HG02852 (cell line): Measurements from ENCODE around the gene ASB2.

ENCODE experiments used
- ATAC-seq: cut with Tn5 transposase; IDR thresholded peaks from one replicate; pipeline ENCODE4 v1.9.1; 2021; ENCODE audit warnings: mild to moderate bottlenecking, moderate library complexity; ENCODE audit not compliant: unreplicated experiment

The ASB2 gene

DNA sequence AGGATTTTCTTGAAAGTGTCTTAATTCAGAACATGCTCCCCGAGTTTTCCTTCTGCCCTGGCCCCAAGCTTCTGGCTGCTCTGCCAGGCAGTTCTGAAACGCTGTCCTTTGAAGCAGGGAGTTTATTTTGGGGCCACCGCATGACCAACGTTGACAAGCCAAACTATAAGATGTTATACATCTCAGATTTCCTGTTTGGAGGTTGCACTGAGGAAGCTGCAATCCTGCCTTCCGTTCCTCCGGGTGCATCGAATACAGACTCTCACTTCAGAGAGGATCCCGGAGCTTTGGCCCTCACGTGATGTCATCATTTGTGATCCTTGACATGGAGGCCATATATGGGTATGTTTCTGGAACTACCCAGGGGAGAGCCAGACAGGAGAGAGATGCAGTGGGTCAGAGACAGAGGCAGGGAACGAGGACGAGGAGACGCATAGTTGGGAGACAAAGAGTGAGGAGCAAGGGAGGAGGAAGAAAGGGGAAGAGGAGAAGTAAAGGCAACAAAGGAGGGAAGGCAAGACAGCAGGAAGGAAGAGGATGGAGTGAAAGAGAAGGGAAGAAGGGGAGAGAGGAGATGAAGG is at the start of gene ASB2:
Gene ASB2, minus strand, starts transcription at position 94 of the 581 bp plus-strand sequence. CDS start 12,031 bp downstream, outside the sequence.
- peak; percentile 14 for ATAC-seq

DNA sequence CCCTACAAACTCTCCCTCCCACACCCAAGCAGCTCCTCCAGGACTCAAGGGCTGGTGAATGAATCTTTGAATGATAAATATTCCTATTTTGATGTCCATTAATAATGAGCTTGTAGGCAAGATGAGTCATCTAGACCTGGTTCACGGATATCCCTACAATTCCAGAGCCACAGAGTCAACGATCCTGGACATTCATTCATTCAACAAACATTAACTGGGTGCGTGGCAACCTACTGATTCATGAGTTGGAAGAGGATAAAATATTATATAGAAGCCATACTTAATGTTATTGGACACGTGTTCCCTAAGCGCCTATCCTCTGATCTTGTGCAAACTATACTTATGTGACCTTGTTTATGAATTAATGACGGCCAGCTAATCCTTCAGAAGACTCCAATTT is 49.4 kb upstream of the ASB2 start:
- ATAC-seq = no peak

GRCh38 chr14:94024549-94024948 is 48.2 kb upstream of the ASB2 start:
- ATAC-seq = no peak

- ATAC-seq = no peak
Observed at GRCh38 chr14:94022532-94023411, 46.4 kb upstream of the ASB2 start.

DNA sequence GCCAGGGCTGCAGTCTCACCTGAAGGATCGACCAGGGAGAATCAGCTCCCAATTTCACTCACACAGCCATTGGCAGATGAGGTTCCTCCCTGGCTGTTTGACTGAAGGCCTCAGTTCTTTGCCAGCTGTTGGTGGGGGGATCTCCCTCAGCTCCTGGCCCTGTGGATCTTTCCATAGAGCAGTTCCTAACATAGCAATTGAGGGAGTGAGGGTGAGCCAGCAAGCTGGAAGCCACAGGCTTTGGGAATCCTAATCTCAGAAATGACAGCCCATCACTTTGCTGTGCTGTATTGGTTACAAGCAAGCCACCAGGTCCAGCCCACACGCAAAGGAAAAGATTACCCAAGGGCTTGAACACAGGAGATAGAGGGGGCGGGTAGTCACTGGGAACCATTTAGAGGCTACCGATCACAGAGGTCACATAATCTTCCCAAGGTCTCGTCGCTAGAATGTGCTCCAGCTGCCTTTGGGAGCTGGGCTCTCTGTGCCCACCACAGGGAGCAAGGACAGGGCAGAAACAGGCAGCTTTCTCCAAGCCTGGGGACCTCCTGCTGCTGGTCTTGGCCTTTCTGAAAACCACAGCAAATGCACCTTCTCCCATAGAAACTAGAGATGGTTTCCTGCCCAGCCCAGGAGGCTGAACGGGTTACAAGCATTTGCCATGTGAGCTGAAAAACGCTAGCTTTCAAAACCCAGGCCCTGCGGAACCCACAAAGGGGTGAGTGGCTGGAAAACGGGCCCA is 45.2 kb upstream of the ASB2 start:
- no peak for ATAC-seq

DNA sequence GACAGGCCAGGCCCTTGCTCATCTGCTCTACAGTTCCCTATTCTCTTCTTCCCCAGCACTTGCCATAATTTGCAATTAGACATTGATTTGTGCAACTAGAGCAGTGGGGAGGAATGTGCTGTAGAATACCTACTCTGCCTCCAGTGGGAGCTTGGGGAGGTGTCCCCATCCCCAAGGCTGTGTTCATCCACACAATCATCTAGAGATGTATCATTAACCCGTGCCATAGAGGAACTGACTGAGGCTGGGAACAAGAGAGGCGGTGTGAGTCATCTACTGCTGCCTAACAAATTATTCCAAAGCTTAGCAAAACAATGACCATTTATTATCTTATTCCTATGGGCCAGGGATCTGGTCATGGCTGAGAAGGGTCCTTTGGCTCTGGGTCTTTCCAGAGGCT is 44.6 kb upstream of the ASB2 start:
- no peak for ATAC-seq

DNA sequence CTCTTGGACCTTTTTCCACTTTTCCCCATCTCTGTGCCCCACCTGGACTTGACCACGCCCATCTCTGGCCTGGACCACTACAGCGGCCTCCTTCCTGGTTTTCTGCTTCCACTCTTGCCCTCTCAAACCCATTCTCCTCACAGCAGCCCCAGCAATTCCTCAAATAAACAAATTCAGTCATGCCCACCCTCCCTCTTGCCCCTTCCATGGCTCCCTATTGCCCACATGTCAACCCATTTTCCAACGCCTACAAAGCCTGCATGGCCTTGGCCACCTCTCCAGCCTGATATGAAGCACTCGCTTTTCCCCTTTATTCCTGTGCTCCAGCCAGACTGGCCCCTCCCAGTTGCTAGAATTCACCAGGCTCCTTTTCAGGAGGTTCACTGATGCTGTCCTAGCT is 43.9 kb upstream of the ASB2 start:
- ATAC-seq = no peak

DNA sequence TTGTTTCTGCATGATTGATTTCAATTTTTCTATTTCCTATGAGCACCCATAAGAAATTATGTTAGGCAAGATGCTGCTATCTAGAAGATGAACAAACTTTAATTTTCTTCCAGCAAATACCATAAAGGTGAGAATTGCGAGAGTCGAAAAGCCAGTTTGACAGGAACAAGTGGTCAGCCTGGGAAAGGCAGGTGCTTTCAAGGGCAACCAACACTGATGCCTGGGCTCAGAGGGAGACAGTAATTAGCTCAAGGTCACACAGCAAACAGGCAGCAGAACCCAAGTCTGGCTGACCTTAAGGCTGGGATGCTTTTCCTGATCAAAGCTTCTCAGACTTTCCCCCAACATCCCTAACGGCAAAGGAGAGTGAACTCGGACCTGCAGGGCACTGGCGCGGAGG is 43.0 kb upstream of the ASB2 start:
- no peak for ATAC-seq

DNA sequence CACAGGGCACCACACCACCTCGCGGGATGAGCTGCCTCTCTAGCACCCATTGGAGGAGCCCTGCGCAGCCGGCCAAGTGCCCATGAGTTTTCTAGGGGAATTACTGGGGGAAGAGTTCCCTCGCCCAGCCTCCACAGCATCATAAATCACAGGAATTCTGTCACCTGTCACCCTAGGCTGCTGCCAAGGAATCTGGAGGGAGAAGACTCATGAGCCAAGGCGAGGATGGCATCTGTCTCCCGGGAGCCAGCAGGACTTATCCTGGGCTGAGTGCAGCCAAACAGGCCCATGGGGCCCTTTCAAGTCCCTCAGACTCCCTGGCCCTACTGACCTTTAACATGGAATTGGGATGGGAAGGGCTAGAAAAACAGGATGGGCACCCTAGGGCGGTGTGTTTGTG is 41.9 kb upstream of the ASB2 start:
- no peak for ATAC-seq

- ATAC-seq = no peak
Observed at GRCh38 chr14:94016446-94016976, 40.1 kb upstream of the ASB2 start.

- ATAC-seq = no peak
Observed at GRCh38 chr14:94015223-94015622, 38.9 kb upstream of the ASB2 start.

DNA sequence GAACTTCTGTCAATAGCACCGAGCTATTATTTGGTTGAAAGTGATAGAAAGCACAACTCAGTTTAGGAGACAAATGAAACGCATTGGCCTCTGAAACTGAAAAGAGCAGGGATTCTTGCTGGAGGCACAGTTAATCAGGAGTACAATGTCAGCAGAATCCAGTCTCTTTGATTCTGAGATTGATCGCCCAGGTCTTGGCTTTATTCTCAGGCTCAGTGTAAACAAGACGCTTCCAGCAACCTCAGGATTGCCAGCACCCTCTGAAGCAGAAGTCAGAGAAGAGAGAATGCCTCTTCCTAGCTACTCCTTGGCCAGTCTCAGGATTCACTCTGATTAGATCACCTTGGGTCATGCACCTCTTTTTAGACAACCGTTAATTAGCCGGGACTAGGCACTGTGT is 38.0 kb upstream of the ASB2 start:
- no peak for ATAC-seq

- no peak for ATAC-seq
Observed at GRCh38 chr14:94011795-94012194, 35.4 kb upstream of the ASB2 start.

DNA sequence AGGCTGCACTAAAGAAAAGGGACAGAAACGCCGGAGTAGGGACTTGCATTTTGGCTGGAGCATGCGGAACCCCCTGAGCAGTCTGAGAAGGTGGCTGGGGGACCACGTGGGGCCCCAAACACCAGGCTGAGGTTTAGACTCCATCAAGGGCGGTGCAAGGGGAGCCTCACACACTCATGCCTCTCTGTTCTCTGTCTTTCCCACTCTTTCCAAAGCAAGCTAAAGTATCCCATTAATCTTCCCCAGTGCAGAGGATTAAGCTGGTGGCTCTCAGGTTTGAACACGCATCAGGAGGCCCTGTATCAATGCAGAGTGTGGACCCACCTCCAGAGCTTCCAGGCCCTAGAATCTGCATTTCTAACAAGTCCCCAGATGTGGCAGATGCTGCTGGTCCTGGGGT is 34.3 kb upstream of the ASB2 start:
- ATAC-seq = no peak

DNA sequence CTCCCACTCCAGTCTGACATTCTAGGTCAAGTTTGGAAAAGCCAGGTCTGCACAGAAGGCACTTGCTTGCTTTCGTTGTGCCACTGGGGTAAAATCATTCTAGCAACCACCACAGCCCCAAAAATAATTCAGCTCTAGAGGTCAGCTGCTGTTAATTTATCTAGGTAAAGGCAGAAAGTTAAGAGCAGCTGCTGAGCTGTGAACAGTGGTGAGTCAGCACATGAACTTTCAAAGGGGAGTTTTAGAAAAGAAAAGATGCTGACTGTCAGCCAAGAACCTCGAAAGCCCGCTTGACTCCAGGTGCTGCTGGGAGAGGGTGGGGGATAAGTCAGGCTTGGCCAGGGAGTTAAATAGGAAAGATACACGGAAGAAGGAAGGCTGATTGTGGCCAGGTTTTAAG is 33.4 kb upstream of the ASB2 start:
- ATAC-seq = peak; percentile 66

- no peak for ATAC-seq
Observed at GRCh38 chr14:94008234-94008633, 31.9 kb upstream of the ASB2 start.

- no peak for ATAC-seq
Observed at GRCh38 chr14:94005324-94006073, 29.1 kb upstream of the ASB2 start.

GRCh38 chr14:94004015-94004414 is 27.6 kb upstream of the ASB2 start:
- ATAC-seq = no peak

GRCh38 chr14:94003397-94003796 is 27.0 kb upstream of the ASB2 start:
- no peak for ATAC-seq

GRCh38 chr14:94001501-94002396 is 25.4 kb upstream of the ASB2 start:
- no peak for ATAC-seq
